ENCODE results near the gene FEZF1.

- TF ChIP-seq CTCF (IDR thresholded peaks at IDR 0.05) (no peak), POLR2AphosphoS5 (IDR thresholded peaks at IDR 0.05) (no peak), POLR2A (IDR thresholded peaks at IDR 0.05) (no peak), EP300 (IDR thresholded peaks at IDR 0.05) (no peak)
These were observed at the start of gene FEZF1 for GRCh38 chr7:122304319-122304975.

All from upper lobe of left lung (tissue), 4 donors.